ENCODE measurements around the gene COX4I1.
"Not testable (repeated sequence)": the region's sequence is repeated elsewhere in the genome, so short reads cannot be mapped to it uniquely, and the experiment has no call there.

Gene COX4I1

GRCh38 chr16:85830821-85831220 lies 31.3 kb downstream of the COX4I1 start:
- H3K36me3 ChIP-seq (ENCODE audit: control insufficient read depth, insufficient read depth, low read length): no peaks in the 10 kb centered on the region
- no peak overlapping the region for H3K4me3 ChIP-seq (ENCODE audit: low read length)
- H3K9me3 ChIP-seq (ENCODE audit: control insufficient read depth, low read length): no peaks in the 10 kb centered on the region
- peaks cover 11% of the 10 kb centered on the region for H3K27me3 ChIP-seq (ENCODE audit: control insufficient read depth, insufficient read depth, low read length)
- no peaks in the 10 kb centered on the region for H3K4me1 ChIP-seq (ENCODE audit: control insufficient read depth, insufficient read depth, low read length)
- H3K9ac ChIP-seq (ENCODE audit: low read length): no peak overlapping the region

- no peaks in the 10 kb centered on the region for H3K9me3 ChIP-seq (ENCODE audit: control insufficient read depth, low read length)
- H3K27me3 ChIP-seq (ENCODE audit: control insufficient read depth, insufficient read depth, low read length): peaks cover 19% of the 10 kb centered on the region
- H3K4me3 ChIP-seq (ENCODE audit: low read length): no peak overlapping the region
- no peaks in the 10 kb centered on the region for H3K4me1 ChIP-seq (ENCODE audit: control insufficient read depth, insufficient read depth, low read length)
- no peak overlapping the region for H3K9ac ChIP-seq (ENCODE audit: low read length)
- H3K36me3 ChIP-seq (ENCODE audit: control insufficient read depth, insufficient read depth, low read length): no peaks in the 10 kb centered on the region
These were observed 33.2 kb downstream of the COX4I1 start for GRCh38 chr16:85832570-85833218.

GRCh38 chr16:85833219-85833920 lies 33.9 kb downstream of the COX4I1 start:
- no peaks in the 10 kb centered on the region for H3K36me3 ChIP-seq (ENCODE audit: control insufficient read depth, insufficient read depth, low read length)
- no peaks in the 10 kb centered on the region for H3K9me3 ChIP-seq (ENCODE audit: control insufficient read depth, low read length)
- no peak overlapping the region for H3K9ac ChIP-seq (ENCODE audit: low read length)
- peaks cover 19% of the 10 kb centered on the region for H3K27me3 ChIP-seq (ENCODE audit: control insufficient read depth, insufficient read depth, low read length)
- H3K4me1 ChIP-seq (ENCODE audit: control insufficient read depth, insufficient read depth, low read length): no peaks in the 10 kb centered on the region
- H3K4me3 ChIP-seq (ENCODE audit: low read length): no peak overlapping the region

GRCh38 chr16:85834741-85835140 lies 35.2 kb downstream of the COX4I1 start:
- Histone ChIP-seq H3K27me3 (ENCODE audit: control insufficient read depth, insufficient read depth, low read length) (peaks cover 22% of the 10 kb centered on the region), H3K36me3 (ENCODE audit: control insufficient read depth, insufficient read depth, low read length) (no peaks in the 10 kb centered on the region), H3K4me3 (ENCODE audit: low read length) (no peak overlapping the region), H3K9ac (ENCODE audit: low read length) (no peak overlapping the region), H3K4me1 (ENCODE audit: control insufficient read depth, insufficient read depth, low read length) (no peaks in the 10 kb centered on the region), H3K9me3 (ENCODE audit: control insufficient read depth, low read length) (no peaks in the 10 kb centered on the region)

- Histone ChIP-seq H3K27me3 (ENCODE audit: control insufficient read depth, insufficient read depth, low read length) (peaks cover 18% of the 10 kb centered on the region), H3K36me3 (ENCODE audit: control insufficient read depth, insufficient read depth, low read length) (no peaks in the 10 kb centered on the region), H3K4me1 (ENCODE audit: control insufficient read depth, insufficient read depth, low read length) (no peaks in the 10 kb centered on the region), H3K9ac (ENCODE audit: low read length) (no peak overlapping the region), H3K4me3 (ENCODE audit: low read length) (no peak overlapping the region), H3K9me3 (ENCODE audit: control insufficient read depth, low read length) (no peaks in the 10 kb centered on the region)
These were observed 35.8 kb downstream of the COX4I1 start for GRCh38 chr16:85835227-85835751.

- Histone ChIP-seq H3K9me3 (ENCODE audit: control insufficient read depth, low read length) (no peaks in the 10 kb centered on the region), H3K27me3 (ENCODE audit: control insufficient read depth, insufficient read depth, low read length) (peaks cover 18% of the 10 kb centered on the region), H3K9ac (ENCODE audit: low read length) (no peak overlapping the region), H3K4me1 (ENCODE audit: control insufficient read depth, insufficient read depth, low read length) (no peaks in the 10 kb centered on the region), H3K4me3 (ENCODE audit: low read length) (no peak overlapping the region), H3K36me3 (ENCODE audit: control insufficient read depth, insufficient read depth, low read length) (no peaks in the 10 kb centered on the region)
These were observed 36.6 kb downstream of the COX4I1 start for GRCh38 chr16:85835956-85836705.

GRCh38 chr16:85836706-85837582 lies 37.4 kb downstream of the COX4I1 start:
- Histone ChIP-seq H3K9me3 (ENCODE audit: control insufficient read depth, low read length) (no peaks in the 10 kb centered on the region), H3K4me3 (ENCODE audit: low read length) (no peak overlapping the region), H3K36me3 (ENCODE audit: control insufficient read depth, insufficient read depth, low read length) (no peaks in the 10 kb centered on the region), H3K27me3 (ENCODE audit: control insufficient read depth, insufficient read depth, low read length) (peaks cover 18% of the 10 kb centered on the region), H3K4me1 (ENCODE audit: control insufficient read depth, insufficient read depth, low read length) (no peaks in the 10 kb centered on the region), H3K9ac (ENCODE audit: low read length) (no peak overlapping the region)

GRCh38 chr16:85837654-85838053 lies 38.2 kb downstream of the COX4I1 start:
- not testable (repeated sequence) for H3K9ac ChIP-seq (ENCODE audit: low read length); H3K4me3 ChIP-seq (ENCODE audit: low read length); H3K36me3 ChIP-seq (ENCODE audit: control insufficient read depth, insufficient read depth, low read length); H3K9me3 ChIP-seq (ENCODE audit: control insufficient read depth, low read length); H3K4me1 ChIP-seq (ENCODE audit: control insufficient read depth, insufficient read depth, low read length)
- H3K27me3 ChIP-seq (ENCODE audit: control insufficient read depth, insufficient read depth, low read length): peaks cover 18% of the 10 kb centered on the region

GRCh38 chr16:85838381-85838780 lies 38.9 kb downstream of the COX4I1 start:
- H3K4me1 ChIP-seq (ENCODE audit: control insufficient read depth, insufficient read depth, low read length): no peaks in the 10 kb centered on the region
- no peak overlapping the region for H3K4me3 ChIP-seq (ENCODE audit: low read length)
- H3K9ac ChIP-seq (ENCODE audit: low read length): no peak overlapping the region
- H3K9me3 ChIP-seq (ENCODE audit: control insufficient read depth, low read length): no peaks in the 10 kb centered on the region
- H3K36me3 ChIP-seq (ENCODE audit: control insufficient read depth, insufficient read depth, low read length): no peaks in the 10 kb centered on the region
- peaks cover 18% of the 10 kb centered on the region for H3K27me3 ChIP-seq (ENCODE audit: control insufficient read depth, insufficient read depth, low read length)

GRCh38 chr16:85838876-85839585 lies 39.5 kb downstream of the COX4I1 start:
- no peaks in the 10 kb centered on the region for H3K9me3 ChIP-seq (ENCODE audit: control insufficient read depth, low read length)
- no peak overlapping the region for H3K9ac ChIP-seq (ENCODE audit: low read length)
- H3K36me3 ChIP-seq (ENCODE audit: control insufficient read depth, insufficient read depth, low read length): no peaks in the 10 kb centered on the region
- H3K4me1 ChIP-seq (ENCODE audit: control insufficient read depth, insufficient read depth, low read length): no peaks in the 10 kb centered on the region
- H3K27me3 ChIP-seq (ENCODE audit: control insufficient read depth, insufficient read depth, low read length): peaks cover 18% of the 10 kb centered on the region
- no peak overlapping the region for H3K4me3 ChIP-seq (ENCODE audit: low read length)

GRCh38 chr16:85839681-85840240 lies 40.3 kb downstream of the COX4I1 start:
- Histone ChIP-seq H3K9me3 (ENCODE audit: control insufficient read depth, low read length) (no peaks in the 10 kb centered on the region), H3K4me3 (ENCODE audit: low read length) (no peak overlapping the region), H3K4me1 (ENCODE audit: control insufficient read depth, insufficient read depth, low read length) (peaks cover 5% of the 10 kb centered on the region), H3K27me3 (ENCODE audit: control insufficient read depth, insufficient read depth, low read length) (peaks cover 19% of the 10 kb centered on the region), H3K9ac (ENCODE audit: low read length) (no peak overlapping the region), H3K36me3 (ENCODE audit: control insufficient read depth, insufficient read depth, low read length) (no peaks in the 10 kb centered on the region)

Measured in mucosa of stomach (tissue), 1 donor.